OCI-LY3 (cell line): ENCODE data around the gene DCUN1D5.

ENCODE experiments used
- H2AFZ ChIP-seq: fragments of 200-600, 300-600 bp; shearing (Covaris generic); 2 replicates; pipeline ENCODE4 v1.6.0; 2014; ENCODE audit warnings: antibody characterized with exemption, low read depth, low read length
- H3K27ac ChIP-seq: fragments of 200-600, 300-600 bp; sonication (generic); 2 replicates; pipeline ENCODE4 v1.5.1; 2014; ENCODE audit warnings: mild to moderate bottlenecking, low read length, moderate library complexity, mixed read lengths
- H3K27me3 ChIP-seq: fragments of 200-600, 300-600 bp; sonication (generic); 2 replicates; pipeline ENCODE4 v1.6.1; 2014; ENCODE audit warnings: low read depth, low read length, mixed read lengths
- H3K36me3 ChIP-seq: fragments of 200-600, 300-600 bp; sonication (generic); replicated peaks from 2 replicates; pipeline ENCODE3; 2014; ENCODE audit warnings: low read depth, low read length, mixed read lengths
- H3K4me1 ChIP-seq: fragments of 300-600, 200-600 bp; sonication (generic); 2 replicates; pipeline ENCODE4 v1.6.1; 2014; ENCODE audit warnings: low read length, mixed read lengths
- H3K4me2 ChIP-seq: fragments of 200-600, 300-600 bp; sonication (generic); 2 replicates; pipeline ENCODE4 v1.6.1; 2014; ENCODE audit warnings: low read length, mixed read lengths
- H3K4me3 ChIP-seq: fragments of 300-600, 200-600 bp; sonication (generic); 2 replicates; pipeline ENCODE4 v1.5.1; 2014; ENCODE audit warnings: antibody characterized with exemption, mild to moderate bottlenecking, low read length, moderate library complexity
- H3K79me2 ChIP-seq: fragments of 300-600, 200-600 bp; shearing (Covaris generic); 2 replicates; pipeline ENCODE4 v1.6.1; 2014; ENCODE audit warnings: mild to moderate bottlenecking, low read length, mixed read lengths
- H3K9ac ChIP-seq: fragments of 300-600, 200-600 bp; shearing (Covaris generic); 2 replicates; pipeline ENCODE4 v1.6.0; 2014; ENCODE audit warnings: mild to moderate bottlenecking, low read length, moderate library complexity
- H3K9me3 ChIP-seq: fragments of 200-600, 300-600 bp; shearing (Covaris generic); 2 replicates; pipeline ENCODE4 v1.6.1; 2014; ENCODE audit warnings: low read length, mixed read lengths; ENCODE audit not compliant: insufficient read depth
- H4K20me1 ChIP-seq: fragments of 200-600, 300-600 bp; sonication (generic); 2 replicates; pipeline ENCODE4 v1.6.1; 2016; ENCODE audit warnings: low read length, mixed read lengths; ENCODE audit not compliant: insufficient read depth
- EZH2phosphoT487 ChIP-seq: fragments of 200-600 bp; shearing (Covaris generic); IDR thresholded peaks from 2 replicates; pipeline ENCODE4 v1.6.1; 2018; ENCODE audit warnings: antibody characterized with exemption, mixed run types, low read depth
- TF ChIP-seq, protein P1 (sequence below): fragments of 200-600, 300-600 bp; sonication (generic); IDR thresholded peaks from 2 replicates; pipeline ENCODE4 v1.5.1; 2014; ENCODE audit warnings: antibody characterized with exemption, low read length, low read depth

The DCUN1D5 gene

DNA sequence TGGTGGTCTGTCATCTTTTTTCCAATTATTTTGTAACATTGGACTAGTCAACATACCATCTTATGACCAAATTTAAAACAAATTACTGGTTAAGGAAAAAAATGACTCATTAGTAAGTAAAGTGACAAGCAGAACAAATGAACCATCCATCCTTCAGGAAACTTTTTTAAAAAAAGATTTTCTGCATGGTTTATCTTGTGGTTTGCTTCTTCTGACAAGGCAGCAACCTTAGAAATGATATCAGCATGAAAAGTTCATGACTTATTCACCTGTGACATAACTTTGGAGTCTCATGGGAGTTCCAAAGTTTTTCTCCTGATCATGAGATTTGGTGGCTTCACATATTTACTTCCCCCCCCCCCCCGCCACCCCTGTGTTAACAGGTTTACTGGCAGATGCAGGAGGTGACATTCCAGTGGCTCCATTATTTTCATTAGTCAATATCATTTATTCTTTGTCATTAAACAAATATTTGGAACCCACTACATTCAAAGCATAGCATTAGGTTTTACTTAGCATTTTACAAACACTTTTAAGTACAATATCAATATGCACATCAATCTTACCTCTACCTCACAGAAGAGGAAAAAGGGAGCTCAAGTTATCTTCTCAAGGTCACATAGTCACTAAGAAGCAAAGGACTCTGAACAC lies 40.7 kb downstream of the DCUN1D5 start:
- TF ChIP-seq, protein P1, sequence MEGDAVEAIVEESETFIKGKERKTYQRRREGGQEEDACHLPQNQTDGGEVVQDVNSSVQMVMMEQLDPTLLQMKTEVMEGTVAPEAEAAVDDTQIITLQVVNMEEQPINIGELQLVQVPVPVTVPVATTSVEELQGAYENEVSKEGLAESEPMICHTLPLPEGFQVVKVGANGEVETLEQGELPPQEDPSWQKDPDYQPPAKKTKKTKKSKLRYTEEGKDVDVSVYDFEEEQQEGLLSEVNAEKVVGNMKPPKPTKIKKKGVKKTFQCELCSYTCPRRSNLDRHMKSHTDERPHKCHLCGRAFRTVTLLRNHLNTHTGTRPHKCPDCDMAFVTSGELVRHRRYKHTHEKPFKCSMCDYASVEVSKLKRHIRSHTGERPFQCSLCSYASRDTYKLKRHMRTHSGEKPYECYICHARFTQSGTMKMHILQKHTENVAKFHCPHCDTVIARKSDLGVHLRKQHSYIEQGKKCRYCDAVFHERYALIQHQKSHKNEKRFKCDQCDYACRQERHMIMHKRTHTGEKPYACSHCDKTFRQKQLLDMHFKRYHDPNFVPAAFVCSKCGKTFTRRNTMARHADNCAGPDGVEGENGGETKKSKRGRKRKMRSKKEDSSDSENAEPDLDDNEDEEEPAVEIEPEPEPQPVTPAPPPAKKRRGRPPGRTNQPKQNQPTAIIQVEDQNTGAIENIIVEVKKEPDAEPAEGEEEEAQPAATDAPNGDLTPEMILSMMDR, result no peak
- no peak for TF ChIP-seq EZH2phosphoT487
- Histone ChIP-seq H3K9ac (no peak overlapping the region), H3K4me2 (no peak overlapping the region), H3K9me3 (no peaks in the 10 kb centered on the region), H3K4me3 (no peak overlapping the region), H3K27ac (no peak overlapping the region), H3K27me3 (no peaks in the 10 kb centered on the region), H3K36me3 (no peaks in the 10 kb centered on the region), H2AFZ (no peak overlapping the region), H3K79me2 (no peaks in the 10 kb centered on the region), H3K4me1 (no peaks in the 10 kb centered on the region; the same call in 1 of the 2 replicates), H4K20me1 (no peaks in the 10 kb centered on the region)

DNA sequence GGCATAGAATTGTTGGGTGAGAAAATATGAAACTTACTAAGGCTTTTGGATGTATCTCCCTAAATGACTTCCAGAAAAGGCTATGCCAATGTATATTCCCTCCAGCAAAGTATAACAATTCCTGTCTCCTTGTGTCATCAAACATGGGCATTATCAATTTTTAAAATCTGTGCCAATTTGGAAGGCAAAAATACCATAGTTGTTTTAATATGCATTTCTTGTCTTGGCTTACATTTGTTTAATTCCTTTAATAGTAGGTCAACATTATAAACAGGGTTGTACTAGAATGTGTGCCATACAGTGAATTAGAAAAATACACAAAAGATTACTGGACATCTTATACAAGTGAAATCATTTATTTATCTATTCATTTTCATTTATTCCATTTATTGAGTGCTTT lies 41.6 kb downstream of the DCUN1D5 start:
- H4K20me1 ChIP-seq, result no peaks in the 10 kb centered on the region
- H3K27ac ChIP-seq, result no peak overlapping the region
- H3K27me3 ChIP-seq, result no peaks in the 10 kb centered on the region
- no peak overlapping the region for H3K4me3 ChIP-seq
- no peaks in the 10 kb centered on the region for H3K9me3 ChIP-seq
- H3K4me2 ChIP-seq, result no peak overlapping the region
- no peaks in the 10 kb centered on the region; the same call in 1 of the 2 replicates for H3K4me1 ChIP-seq
- no peaks in the 10 kb centered on the region for H3K36me3 ChIP-seq
- H3K79me2 ChIP-seq, result no peaks in the 10 kb centered on the region
- H2AFZ ChIP-seq, result no peak overlapping the region
- no peak for TF ChIP-seq EZH2phosphoT487
- TF ChIP-seq, protein P1, result no peak
- no peak overlapping the region for H3K9ac ChIP-seq

DNA sequence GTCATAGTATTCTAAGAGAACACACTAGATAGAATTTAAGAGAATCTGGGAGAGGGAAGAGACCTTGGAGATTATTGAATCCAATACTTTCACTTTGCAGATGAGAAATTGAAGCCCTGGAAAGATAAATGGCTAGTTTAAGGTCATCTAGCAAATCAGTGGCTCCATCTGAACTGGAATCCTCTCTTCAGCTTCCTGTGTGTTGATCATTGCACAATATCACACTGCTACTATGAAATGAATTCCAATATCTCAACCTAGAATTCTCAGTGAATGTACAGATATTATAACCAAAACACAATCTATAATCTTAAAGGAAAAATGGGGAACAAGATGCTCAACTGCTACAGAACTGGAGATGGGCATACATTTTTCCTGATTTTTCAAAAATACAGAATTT lies 44.1 kb downstream of the DCUN1D5 start:
- Histone ChIP-seq H3K27me3 (no peaks in the 10 kb centered on the region), H3K4me1 (peaks cover 3% of the 10 kb centered on the region; the same call in 1 of the 2 replicates), H3K4me3 (no peak overlapping the region), H4K20me1 (no peaks in the 10 kb centered on the region), H3K36me3 (no peaks in the 10 kb centered on the region), H3K9me3 (no peaks in the 10 kb centered on the region), H3K9ac (no peak overlapping the region), H3K79me2 (no peaks in the 10 kb centered on the region), H3K27ac (no peak overlapping the region), H3K4me2 (no peak overlapping the region), H2AFZ (no peak overlapping the region)
- no peak for TF ChIP-seq EZH2phosphoT487
- TF ChIP-seq, protein P1, result no peak

DNA sequence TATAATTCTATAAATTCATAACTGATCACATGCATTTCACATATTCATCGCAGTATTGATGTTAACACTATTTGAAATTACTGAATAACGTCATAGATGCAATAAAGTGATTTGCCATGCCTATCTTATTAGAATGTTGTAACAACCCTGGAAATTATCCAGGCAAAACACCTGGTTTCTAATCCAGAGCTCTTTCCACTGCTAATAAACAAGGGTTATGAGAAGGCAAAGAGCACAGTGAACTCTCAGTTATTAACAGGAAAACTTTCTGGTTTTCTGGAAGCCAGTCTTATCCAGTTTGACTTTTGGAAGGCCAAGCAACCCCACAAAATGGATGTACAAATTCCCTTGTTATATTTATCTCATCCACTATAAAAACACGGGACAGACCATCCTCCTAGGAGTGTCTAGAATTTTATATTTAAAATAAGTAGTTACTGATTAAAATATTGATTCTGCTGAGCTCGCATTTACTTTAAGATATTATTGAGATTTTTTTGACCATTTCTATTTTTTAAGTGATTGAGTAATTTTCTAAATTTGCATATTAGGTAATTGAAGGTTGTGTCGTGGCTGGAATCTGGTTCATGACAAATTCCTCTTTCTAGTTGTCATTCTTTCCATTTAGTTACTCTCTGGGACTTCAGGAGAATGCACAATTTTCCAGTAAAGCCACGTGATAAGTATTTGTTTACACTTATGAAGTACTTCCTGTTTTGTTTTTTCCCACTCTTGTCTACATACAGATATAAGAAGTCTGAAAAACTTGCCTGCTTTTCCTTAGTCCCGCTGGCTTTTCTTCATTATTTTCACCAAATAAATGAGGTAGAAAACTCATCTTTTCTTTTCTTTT lies 47.9 kb downstream of the DCUN1D5 start:
- TF ChIP-seq, protein P1, result no peak
- TF ChIP-seq EZH2phosphoT487, result no peak
- Histone ChIP-seq H3K36me3 (no peaks in the 10 kb centered on the region), H3K27ac (no peak overlapping the region), H3K4me1 (peaks cover 3% of the 10 kb centered on the region; the same call in 1 of the 2 replicates), H3K79me2 (no peaks in the 10 kb centered on the region), H3K4me3 (peak overlapping the region; percentile 62), H3K9ac (no peak overlapping the region), H3K9me3 (no peaks in the 10 kb centered on the region), H4K20me1 (no peaks in the 10 kb centered on the region), H3K4me2 (peak overlapping the region; percentile 56), H3K27me3 (no peaks in the 10 kb centered on the region), H2AFZ (peak overlapping the region; percentile 60; the same call in 1 of the 2 replicates)
